GM18520 (cell line): ENCODE measurements around the gene USP22.

Source experiments
- ATAC-seq: cut with Tn5 transposase; IDR thresholded peaks from one replicate; pipeline ENCODE4 v1.9.1; 2021; ENCODE audit not compliant: unreplicated experiment

The USP22 gene

DNA sequence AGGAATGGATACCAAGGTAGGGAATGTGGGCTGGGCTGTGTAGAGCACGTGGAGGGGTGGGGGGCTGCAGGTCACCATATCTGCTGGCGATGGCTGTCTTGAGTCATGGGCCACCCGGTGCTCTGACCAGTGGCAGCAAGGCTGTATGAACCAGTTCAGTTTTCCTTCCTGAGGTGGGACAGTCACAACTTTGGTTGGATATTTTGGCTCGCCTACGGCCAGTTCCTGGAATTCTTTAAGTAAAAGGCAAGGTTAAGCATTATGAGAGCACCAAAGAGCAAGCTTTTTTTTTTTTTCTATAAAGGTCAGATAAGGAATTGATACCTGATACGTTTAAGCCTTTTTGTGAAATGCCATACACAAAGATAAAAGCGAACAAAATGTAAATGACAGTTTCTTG is 81.9 kb downstream of the USP22 start:
- ATAC-seq = no peak

DNA sequence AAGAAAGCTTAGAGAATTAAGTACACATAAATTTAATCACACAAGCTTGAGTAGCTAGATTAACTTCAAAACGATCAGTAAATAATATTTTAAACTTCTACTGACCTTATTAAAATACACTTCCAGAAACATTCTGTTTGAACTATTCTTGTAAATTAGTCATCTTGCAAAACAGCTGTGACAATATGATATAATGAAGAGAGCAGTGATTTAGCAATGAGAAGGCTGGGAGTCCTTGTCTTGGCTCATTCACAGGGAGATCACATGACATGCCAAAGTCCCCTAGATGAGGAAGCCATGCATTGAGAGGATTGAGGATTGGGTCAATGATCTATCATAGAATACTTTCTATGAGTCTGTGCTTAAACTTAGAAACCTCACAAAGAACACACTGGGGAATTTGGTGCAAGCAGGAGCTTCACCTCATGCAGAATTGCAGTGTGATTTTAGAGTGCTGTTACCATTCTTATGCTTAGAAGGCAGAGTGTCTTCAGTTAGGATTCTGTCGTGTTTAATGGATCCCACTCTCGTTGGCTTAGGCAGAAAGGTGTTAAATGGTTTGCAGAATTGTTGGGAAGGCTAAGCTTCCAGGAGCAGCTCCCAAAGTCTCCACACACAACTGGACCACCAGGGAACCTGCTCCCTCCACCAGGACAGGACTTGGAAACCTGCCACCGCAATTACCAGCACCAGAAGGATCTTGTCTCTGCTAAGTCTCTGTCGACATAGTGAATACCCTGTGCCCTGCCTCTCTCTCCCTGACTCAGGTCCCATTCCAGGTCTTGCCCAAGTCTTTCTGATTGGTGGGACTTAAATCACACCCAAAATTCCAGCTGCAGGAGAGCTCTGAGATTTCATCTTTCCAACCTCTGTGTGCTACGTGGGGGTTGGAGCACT is 87.1 kb downstream of the USP22 start:
- no peak for ATAC-seq

DNA sequence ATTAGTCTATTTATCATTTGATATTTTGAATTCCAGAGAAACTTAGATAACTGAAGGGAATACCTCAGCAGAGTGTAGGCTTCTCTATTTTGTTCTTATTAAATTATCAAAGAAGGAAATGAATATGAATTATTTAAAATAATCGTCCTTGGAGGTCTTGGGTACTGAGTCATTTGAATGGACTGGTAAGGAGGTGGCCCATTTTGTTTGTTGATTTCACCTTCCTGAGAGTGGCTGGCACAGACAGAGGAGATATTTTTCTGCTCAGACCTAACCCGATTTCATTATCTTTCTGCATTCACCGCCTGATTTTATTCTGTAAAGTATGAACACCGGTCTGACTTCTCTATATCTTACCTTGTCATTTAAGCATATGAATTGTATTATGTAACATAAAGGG is 88.0 kb downstream of the USP22 start:
- ATAC-seq = no peak

DNA sequence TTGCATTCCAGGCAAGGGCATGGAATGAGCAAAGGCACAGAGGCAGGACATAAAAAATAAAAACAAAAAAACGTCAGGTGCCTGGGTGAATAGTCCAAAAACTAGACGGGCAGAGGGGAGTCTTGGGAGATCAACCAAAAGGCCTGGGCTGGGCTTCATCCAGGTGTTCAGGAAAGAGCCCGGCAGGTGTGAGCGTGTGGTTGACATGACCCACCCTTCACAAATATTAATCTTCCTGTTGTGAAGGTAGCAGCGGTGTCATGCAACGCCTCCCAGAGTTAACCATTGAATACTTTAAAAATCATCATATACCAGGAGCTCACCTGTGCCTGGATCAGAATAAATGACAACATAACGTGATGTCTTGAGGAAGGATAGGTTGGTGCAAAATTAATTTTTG is 90.6 kb downstream of the USP22 start:
- no peak for ATAC-seq
